GM18867 (cell line): ENCODE data around the gene HYAL3.
"Not testable (repeated sequence)": the region's sequence is repeated elsewhere in the genome, so short reads cannot be mapped to it uniquely, and the experiment has no call there.

ENCODE experiments used
- ATAC-seq: cut with Tn5 transposase; IDR thresholded peaks from one replicate; pipeline ENCODE4 v1.9.1; 2021; ENCODE audit warnings: mild to moderate bottlenecking, moderate library complexity; ENCODE audit not compliant: unreplicated experiment

HYAL3 gene

GRCh38 chr3:50259432-50260026 lies 39.7 kb downstream of the HYAL3 start:
- ATAC-seq, result peak; percentile 7

- no peak for ATAC-seq
Measured at GRCh38 chr3:50258979-50259378, 40.2 kb downstream of the HYAL3 start.

GRCh38 chr3:50258029-50258680 lies 41.0 kb downstream of the HYAL3 start:
- no peak for ATAC-seq

- ATAC-seq, result no peak
Measured at GRCh38 chr3:50256978-50257890, 42.0 kb downstream of the HYAL3 start.

GRCh38 chr3:50255251-50255615 lies 44.0 kb downstream of the HYAL3 start:
- ATAC-seq, result no peak

GRCh38 chr3:50254577-50255250 lies 44.5 kb downstream of the HYAL3 start:
- no peak for ATAC-seq

GRCh38 chr3:50251220-50251619 lies 48.0 kb downstream of the HYAL3 start:
- no peak for ATAC-seq

GRCh38 chr3:50250514-50250913 lies 48.7 kb downstream of the HYAL3 start:
- no peak for ATAC-seq

- ATAC-seq, result no peak
Measured at GRCh38 chr3:50249457-50249856, 49.7 kb downstream of the HYAL3 start.

- ATAC-seq, result no peak
Measured at GRCh38 chr3:50248387-50248786, 50.8 kb downstream of the HYAL3 start.

- ATAC-seq, result peak; percentile 30
Measured at GRCh38 chr3:50246517-50246954, 52.7 kb downstream of the HYAL3 start.

GRCh38 chr3:50245831-50246516 lies 53.2 kb downstream of the HYAL3 start:
- peak; percentile 69 for ATAC-seq

- ATAC-seq, result no peak
Measured at GRCh38 chr3:50245251-50245745, 53.9 kb downstream of the HYAL3 start.

- not testable (repeated sequence) for ATAC-seq
Measured at GRCh38 chr3:50244813-50245212, 54.4 kb downstream of the HYAL3 start.

- ATAC-seq, result no peak
Measured at GRCh38 chr3:50243543-50243895, 55.7 kb downstream of the HYAL3 start.

GRCh38 chr3:50242851-50243542 lies 56.2 kb downstream of the HYAL3 start:
- ATAC-seq, result no peak
